Caco-2 (cell line): ENCODE data around the gene ST6GALNAC1. TPM values are rescaled to one million over a fixed set of nuclear protein-coding genes. Genes with fewer than 3 reads are reported as not detected.
"Not testable (repeated sequence)": the region's sequence is repeated elsewhere in the genome, so short reads cannot be mapped to it uniquely, and the experiment has no call there.

Experiments
- BruUV-seq: library from RNA; stranded (reverse); fragments of 400-500 nt; replicated peaks from 2 replicates; lab custom pipeline; 2021; lab: Mats Ljungman, UMichigan
- CTCF ChIA-PET: fragments of 300-600 bp; sonication (Branson Sonifier 250); formaldehyde crosslinking; loops from one replicate; lab custom pipeline; 2022; ENCODE audit warnings: antibody characterized with exemption; lab: Charles Lee
- POLR2A ChIA-PET: fragments of 300-600 bp; sonication (Branson Sonifier 250); formaldehyde crosslinking; loops from one replicate; lab custom pipeline; 2022; ENCODE audit warnings: antibody characterized with exemption; lab: Charles Lee
- DNase-seq, 2 experiments: peaks; one replicate each; pipeline versions ENCODE4 v3.0.0 to v3.0.0-alpha.2; 2020 to 2022
- H3K27me3 ChIP-seq: replicated peaks from 2 replicates; pipeline ENCODE4 v1.6.0; 2011; ENCODE audit warnings: low read length; ENCODE audit not compliant: control insufficient read depth, insufficient read depth
- H3K36me3 ChIP-seq: 2 replicates; pipeline ENCODE4 v1.5.1; 2011; ENCODE audit warnings: low read length; ENCODE audit not compliant: control insufficient read depth, insufficient read depth
- H3K4me1 ChIP-seq: fragments of 250-450 bp; sonication (Bioruptor Pico); 2 replicates; pipeline ENCODE4 v1.5.1; 2020; ENCODE audit warnings: mild to moderate bottlenecking
- H3K4me3 ChIP-seq: 2 replicates; pipeline ENCODE4 v1.5.1; 2011; ENCODE audit warnings: low read depth, mild to moderate bottlenecking, control low read depth, low read length
- H3K9me3 ChIP-seq: fragments of 250-450 bp; sonication (Bioruptor Pico); 2 replicates; pipeline ENCODE4 v1.5.1; 2020; ENCODE audit warnings: mild to moderate bottlenecking, moderate library complexity
- H3K27ac Mint-ChIP-seq: one replicate; pipeline ENCODE4 v1.8.0; 2022; ENCODE audit warnings: mixed read lengths; ENCODE audit not compliant: unreplicated experiment
- H3K27me3 Mint-ChIP-seq: one replicate; pipeline ENCODE4 v1.8.0; 2022; ENCODE audit warnings: mixed read lengths; ENCODE audit not compliant: insufficient read depth, unreplicated experiment
- H3K36me3 Mint-ChIP-seq: one replicate; pipeline ENCODE4 v1.8.0; 2022; ENCODE audit warnings: mild to moderate bottlenecking, mixed read lengths; ENCODE audit not compliant: insufficient read depth, unreplicated experiment
- H3K4me1 Mint-ChIP-seq: one replicate; pipeline ENCODE4 v1.8.0; 2022; ENCODE audit warnings: low read depth, mixed read lengths; ENCODE audit not compliant: unreplicated experiment
- H3K4me3 Mint-ChIP-seq: one replicate; pipeline ENCODE4 v1.8.0; 2022; ENCODE audit warnings: mild to moderate bottlenecking, moderate library complexity, mixed read lengths; ENCODE audit not compliant: unreplicated experiment
- H3K9me3 Mint-ChIP-seq: one replicate; pipeline ENCODE4 v1.8.0; 2022; ENCODE audit warnings: mixed read lengths; ENCODE audit not compliant: unreplicated experiment
- CTCF ChIP-seq, 2 experiments: fragments of 200-600 bp in 1 of 2; IDR thresholded peaks; 1 replicate in 1 of 2; 2 replicates in 1 of 2; pipeline versions ENCODE4 v1.5.1 to v1.8.0; 2011 to 2022; ENCODE audit warnings: antibody characterized with exemption in 1 of 2, control low read depth in 1 of 2, inconsistent platforms in 1 of 2, low read depth in 1 of 2, low read length in 1 of 2, mild to moderate bottlenecking in 1 of 2, moderate library complexity in 1 of 2; ENCODE audit not compliant: insufficient read depth in 1 of 2, severe bottlenecking in 1 of 2, unreplicated experiment in 1 of 2
- intact Hi-C: fragments of 100-400 bp; cut with micrococcal nuclease; formaldehyde crosslinking; loops from one replicate; pipeline ENCODE4 v1.10.0; 2022; ENCODE audit not compliant: unreplicated experiment
- total RNA-seq: library from RNA; stranded (reverse); gene quantifications from 2 replicates; pipeline ENCODE4 v1.2.3, GENCODE V29; 2022

ST6GALNAC1 gene
- total RNA-seq, 1 experiment from 2014 or later = 1.7 TPM

GRCh38 chr17:76606685-76607084 is 36.9 kb downstream of the ST6GALNAC1 start:
- H3K9me3 ChIP-seq, DNase-seq, POLR2A ChIA-PET, H3K4me3 ChIP-seq, H3K27me3 ChIP-seq, intact Hi-C loops, H3K27me3 Mint-ChIP-seq, H3K4me3 Mint-ChIP-seq, BruUV-seq, CTCF ChIA-PET, H3K27ac Mint-ChIP-seq, H3K36me3 ChIP-seq: not testable (repeated sequence)
- peaks cover 19% of the 10 kb centered on the region for H3K4me1 ChIP-seq
- Mint-ChIP-seq H3K9me3 (peaks cover 13% of the 10 kb centered on the region), H3K36me3 (peaks cover 12% of the 10 kb centered on the region), H3K4me1 (peaks cover 33% of the 10 kb centered on the region)

DNA sequence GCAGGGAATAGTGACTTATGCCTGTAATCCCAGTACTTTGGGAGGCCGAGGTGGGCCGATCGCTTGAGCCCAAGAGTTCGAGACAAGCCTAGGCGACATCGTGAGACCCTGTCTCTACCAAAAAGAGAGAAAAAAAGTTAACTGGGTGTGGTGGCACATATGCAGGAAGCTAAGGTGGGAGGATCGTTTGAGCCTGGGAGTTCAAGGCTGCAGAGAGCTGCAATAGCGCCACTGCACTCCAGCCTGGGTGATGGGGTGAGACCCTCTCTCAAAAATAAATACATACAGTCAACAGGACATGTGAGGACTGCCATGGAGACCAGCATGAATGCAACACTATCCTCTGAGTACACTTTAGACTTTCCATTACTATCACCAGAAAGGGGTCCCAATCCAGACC is 42.5 kb downstream of the ST6GALNAC1 start:
- intact Hi-C loops = no loop called here
- no peak for DNase-seq
- peaks cover 40% of the 10 kb centered on the region for H3K4me1 ChIP-seq
- Mint-ChIP-seq H3K36me3 (peaks cover 18% of the 10 kb centered on the region), H3K27me3 (no peaks in the 10 kb centered on the region), H3K9me3 (peaks cover 13% of the 10 kb centered on the region), H3K27ac (peak overlapping the region; percentile 94), H3K4me1 (peaks cover 63% of the 10 kb centered on the region), H3K4me3 (peak overlapping the region; percentile 16)
- 0 out of 2 replicates have a peak, but pooled peaks cover 7% of the 10 kb centered on the region for H3K9me3 ChIP-seq
- H3K36me3 ChIP-seq = no peaks in the 10 kb centered on the region
- POLR2A ChIA-PET = interaction anchor here (0.9 to 1.0 kb wide), 2 partner anchors 12 to 71 kb away, joined by 3 to 5 read pairs; no protein-coding TSS in a partner anchor
- H3K27me3 ChIP-seq = no peaks in the 10 kb centered on the region
- no peak for TF ChIP-seq CTCF (IDR thresholded peaks at IDR 0.05; ENCODE audit: insufficient read depth in 1 of 2, low read depth in 1 of 2, low read length in 1 of 2, severe bottlenecking in 1 of 2, unreplicated experiment in 1 of 2)
- BruUV-seq = no TSS peak
- H3K4me3 ChIP-seq = no peak overlapping the region
- CTCF ChIA-PET = interaction anchor here (0.7 to 1.2 kb wide), 2 partner anchors 11 to 44 kb away, joined by 4 to 6 read pairs; no protein-coding TSS in a partner anchor

DNA sequence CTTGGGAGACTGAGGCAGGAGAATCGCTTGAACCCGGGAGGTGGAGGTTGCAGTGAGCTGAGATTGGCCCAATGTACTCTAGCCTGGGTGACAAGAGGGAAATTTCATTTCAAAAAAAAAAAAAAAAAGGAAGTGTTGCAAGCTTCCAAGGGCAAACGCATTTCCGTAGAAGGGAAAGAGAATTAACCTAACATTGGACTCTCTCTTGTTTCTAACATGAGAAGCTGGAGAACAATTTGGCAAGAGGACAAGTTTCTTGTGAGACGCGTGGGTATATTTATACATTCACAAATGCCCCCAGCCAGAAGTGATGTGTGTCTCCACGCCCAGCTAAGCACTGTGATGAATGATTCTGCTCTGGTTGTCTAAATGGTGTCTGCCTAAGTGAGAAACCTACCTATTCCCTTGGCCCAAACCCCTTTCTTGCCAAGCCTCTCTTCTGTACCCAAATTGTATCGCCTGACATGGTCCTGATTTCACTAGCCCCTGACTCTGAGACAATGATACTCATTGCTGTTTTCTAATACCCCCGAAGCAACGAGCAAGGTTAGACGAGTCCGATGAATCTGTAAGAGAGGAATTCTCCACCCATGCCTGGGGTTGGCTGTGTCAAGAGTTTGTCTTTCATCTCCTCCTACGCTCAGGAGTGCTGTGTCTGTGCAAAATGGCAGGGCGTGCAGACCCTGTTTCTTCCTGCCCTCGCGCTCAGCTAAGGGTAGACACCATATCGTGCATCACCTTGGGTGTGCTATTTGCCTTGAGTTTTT is 43.7 kb downstream of the ST6GALNAC1 start:
- Mint-ChIP-seq H3K9me3 (peaks cover 13% of the 10 kb centered on the region), H3K27me3 (no peaks in the 10 kb centered on the region), H3K27ac (peak overlapping the region; percentile 94), H3K4me3 (no peak overlapping the region), H3K4me1 (peaks cover 63% of the 10 kb centered on the region), H3K36me3 (peaks cover 18% of the 10 kb centered on the region)
- Histone ChIP-seq H3K27me3 (no peaks in the 10 kb centered on the region), H3K4me3 (no peak overlapping the region), H3K9me3 (0 out of 2 replicates have a peak, but pooled peaks cover 7% of the 10 kb centered on the region), H3K4me1 (peaks cover 40% of the 10 kb centered on the region), H3K36me3 (no peaks in the 10 kb centered on the region)
- DNase-seq = no peak
- ChIA-PET CTCF (interaction anchor here (0.6 kb wide), 2 partner anchors 105 to 320 kb away, joined by 3 to 8 read pairs; no protein-coding TSS in a partner anchor), POLR2A (interaction anchor here (0.9 to 1.3 kb wide), 2 partner anchors 43 to 72 kb away, joined by 4 to 5 read pairs; no protein-coding TSS in a partner anchor)
- intact Hi-C loops = no loop called here
- TF ChIP-seq CTCF (IDR thresholded peaks at IDR 0.05; ENCODE audit: insufficient read depth in 1 of 2, low read depth in 1 of 2, low read length in 1 of 2, severe bottlenecking in 1 of 2, unreplicated experiment in 1 of 2) = no peak
- no TSS peak for BruUV-seq
